HFFc6 (cell line): ENCODE results near the gene NCOA3. TPM values are rescaled to one million over a fixed set of nuclear protein-coding genes. Genes with fewer than 3 reads are reported as not detected.
A peak's percentile ranks its signal among the peaks of the same experiment; 100 is the strongest.

Experiments
- DNase-seq: peaks from one replicate; pipeline ENCODE4 v3.0.0-alpha.2; 2018
- H3K27ac Mint-ChIP-seq: 2 replicates; pipeline ENCODE4 v1.8.0; 2020; ENCODE audit warnings: mild to moderate bottlenecking, mixed read lengths
- H3K27me3 Mint-ChIP-seq: 2 replicates; pipeline ENCODE4 v1.8.0; 2021; ENCODE audit warnings: mild to moderate bottlenecking, moderate library complexity, mixed read lengths; ENCODE audit not compliant: insufficient read depth
- H3K36me3 Mint-ChIP-seq: 2 replicates; pipeline ENCODE4 v1.8.0; 2021; ENCODE audit warnings: low read depth, mixed read lengths
- H3K4me1 Mint-ChIP-seq: 2 replicates; pipeline ENCODE4 v1.8.0; 2020; ENCODE audit warnings: low read depth, mixed read lengths
- H3K4me3 Mint-ChIP-seq: 2 replicates; pipeline ENCODE4 v1.8.0; 2020; ENCODE audit warnings: mild to moderate bottlenecking, moderate library complexity, mixed read lengths
- H3K9me3 Mint-ChIP-seq: 2 replicates; pipeline ENCODE4 v1.8.0; 2020; ENCODE audit warnings: mild to moderate bottlenecking, mixed read lengths
- total RNA-seq, 6 experiments: library from RNA; stranded (reverse); fragmentation: NEBNext Ultra II Directional; extraction: Animal tissue kit (Norgen Biotek cat#: 25700); gene quantifications; 2 replicates in 1 of 6; 3 replicates in 5 of 6; pipeline ENCODE4 v1.2.3, GENCODE V29; 2021
- TF ChIP-seq, protein P1 (sequence below): fragments of 200-600 bp; sonication (generic); IDR thresholded peaks from 2 replicates; pipeline ENCODE4 v1.5.0; 2021; ENCODE audit warnings: antibody characterized with exemption, mild to moderate bottlenecking

Gene NCOA3
- total RNA-seq, 6 experiments from 2014 or later = 28.6 to 40.9 (median 32.7) TPM

DNA sequence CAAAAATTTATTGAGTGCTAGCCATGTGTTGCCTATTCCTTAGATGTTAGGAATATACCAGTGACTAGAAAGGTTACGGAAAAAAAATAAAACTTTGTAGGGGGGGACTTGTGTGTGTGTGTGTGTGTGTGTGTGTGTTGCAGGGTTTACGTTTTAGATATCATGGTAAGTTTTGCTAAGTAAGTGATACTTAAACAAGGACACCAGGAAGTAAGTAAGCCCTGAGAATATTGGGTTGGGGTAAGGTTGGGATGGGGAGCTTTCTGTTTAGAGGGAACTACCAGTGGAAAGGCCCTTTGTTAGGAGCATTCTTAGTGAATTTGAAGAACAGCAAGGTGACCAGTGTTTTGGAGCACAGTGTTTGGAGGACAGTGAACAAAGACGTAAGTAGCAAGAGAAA, 30.3 kb downstream of the NCOA3 start:
- Mint-ChIP-seq H3K36me3 (peaks cover 13% of the 10 kb centered on the region), H3K27ac (no peak overlapping the region), H3K9me3 (peaks cover 3% of the 10 kb centered on the region), H3K4me1 (peaks cover 28% of the 10 kb centered on the region), H3K4me3 (no peak overlapping the region), H3K27me3 (peaks cover 2% of the 10 kb centered on the region; the same call in 1 of the 2 replicates)
- TF ChIP-seq, protein P1, sequence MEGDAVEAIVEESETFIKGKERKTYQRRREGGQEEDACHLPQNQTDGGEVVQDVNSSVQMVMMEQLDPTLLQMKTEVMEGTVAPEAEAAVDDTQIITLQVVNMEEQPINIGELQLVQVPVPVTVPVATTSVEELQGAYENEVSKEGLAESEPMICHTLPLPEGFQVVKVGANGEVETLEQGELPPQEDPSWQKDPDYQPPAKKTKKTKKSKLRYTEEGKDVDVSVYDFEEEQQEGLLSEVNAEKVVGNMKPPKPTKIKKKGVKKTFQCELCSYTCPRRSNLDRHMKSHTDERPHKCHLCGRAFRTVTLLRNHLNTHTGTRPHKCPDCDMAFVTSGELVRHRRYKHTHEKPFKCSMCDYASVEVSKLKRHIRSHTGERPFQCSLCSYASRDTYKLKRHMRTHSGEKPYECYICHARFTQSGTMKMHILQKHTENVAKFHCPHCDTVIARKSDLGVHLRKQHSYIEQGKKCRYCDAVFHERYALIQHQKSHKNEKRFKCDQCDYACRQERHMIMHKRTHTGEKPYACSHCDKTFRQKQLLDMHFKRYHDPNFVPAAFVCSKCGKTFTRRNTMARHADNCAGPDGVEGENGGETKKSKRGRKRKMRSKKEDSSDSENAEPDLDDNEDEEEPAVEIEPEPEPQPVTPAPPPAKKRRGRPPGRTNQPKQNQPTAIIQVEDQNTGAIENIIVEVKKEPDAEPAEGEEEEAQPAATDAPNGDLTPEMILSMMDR = no peak
- DNase-seq = no peak

DNA sequence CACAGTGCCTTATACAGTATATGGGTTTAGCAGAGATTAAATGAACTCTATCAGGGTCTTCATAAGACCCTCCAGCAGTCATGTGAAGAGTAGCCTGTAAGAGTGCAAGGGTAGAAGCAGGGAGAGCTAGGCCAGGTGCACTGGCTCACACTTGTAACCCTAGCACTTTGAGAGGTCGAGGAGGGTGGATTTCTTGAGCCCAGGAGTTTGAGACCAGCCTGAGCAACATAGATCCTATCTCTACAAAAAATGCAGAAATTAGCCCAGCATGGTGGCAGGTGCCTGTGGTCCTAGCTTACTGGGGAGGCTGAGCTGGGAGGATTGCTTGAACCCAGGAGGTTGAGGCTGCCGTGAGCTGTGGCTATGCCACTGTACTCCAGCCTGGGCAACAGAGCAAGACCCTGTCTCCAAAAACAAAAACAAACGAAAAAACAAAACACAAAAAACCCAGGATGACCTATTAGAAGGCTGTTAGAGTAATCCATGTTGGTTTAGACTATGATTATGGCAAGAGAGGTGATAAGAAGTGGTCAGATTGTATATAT, 31.9 kb downstream of the NCOA3 start:
- H3K27me3 Mint-ChIP-seq = peaks cover 2% of the 10 kb centered on the region; the same call in 1 of the 2 replicates
- TF ChIP-seq, protein P1 = no peak
- H3K4me1 Mint-ChIP-seq = peaks cover 19% of the 10 kb centered on the region
- H3K36me3 Mint-ChIP-seq = peaks cover 6% of the 10 kb centered on the region; the same call in 1 of the 2 replicates
- H3K27ac Mint-ChIP-seq = no peak overlapping the region; the same call in 1 of the 2 replicates
- H3K4me3 Mint-ChIP-seq = no peak overlapping the region
- DNase-seq = no peak
- H3K9me3 Mint-ChIP-seq = no peaks in the 10 kb centered on the region

DNA sequence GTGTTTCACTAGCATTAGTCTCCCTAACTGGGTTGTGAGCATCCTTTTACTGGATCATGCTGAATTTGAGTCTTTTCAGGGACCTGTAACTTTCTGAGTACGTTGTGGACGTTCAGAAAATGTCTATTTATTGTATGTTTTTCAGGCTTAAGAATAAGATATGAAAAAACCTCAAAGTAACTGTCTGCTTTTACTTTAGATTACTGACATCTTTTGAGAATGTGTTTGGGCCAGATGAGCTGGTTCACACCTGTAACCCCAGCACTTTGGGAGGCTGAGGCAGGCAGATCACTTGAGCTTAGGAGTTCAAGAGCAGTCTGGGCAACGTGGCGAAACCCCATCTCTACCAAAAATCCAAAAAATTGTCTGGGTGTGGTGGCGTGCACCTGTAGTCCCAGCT, 32.7 kb downstream of the NCOA3 start:
- Mint-ChIP-seq H3K27ac (no peak overlapping the region), H3K36me3 (peaks cover 6% of the 10 kb centered on the region; the same call in 1 of the 2 replicates), H3K27me3 (peaks cover 2% of the 10 kb centered on the region; the same call in 1 of the 2 replicates), H3K4me3 (no peak overlapping the region), H3K9me3 (no peaks in the 10 kb centered on the region), H3K4me1 (peaks cover 24% of the 10 kb centered on the region)
- TF ChIP-seq, protein P1 = no peak
- no peak for DNase-seq

DNA sequence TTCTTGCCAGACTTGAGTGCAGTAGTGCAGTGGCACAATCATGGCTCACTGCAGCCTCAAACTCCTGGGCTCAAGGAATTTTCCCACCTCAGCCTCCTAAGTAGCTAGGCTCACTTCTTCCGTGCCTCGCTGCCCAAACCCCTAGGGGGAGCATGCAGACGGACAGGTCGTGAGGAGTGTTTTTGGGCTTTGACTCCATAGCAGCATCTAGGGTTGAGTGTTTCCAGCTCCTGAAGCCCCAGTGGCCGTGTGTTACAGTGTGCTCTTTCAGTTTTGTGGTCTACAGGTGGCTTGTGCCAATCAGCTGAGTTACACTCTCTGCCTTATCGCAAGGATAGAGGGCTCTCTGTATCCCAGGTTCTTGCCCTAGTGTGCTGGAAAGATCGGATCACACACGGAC, 33.4 kb downstream of the NCOA3 start:
- H3K4me1 Mint-ChIP-seq = peaks cover 23% of the 10 kb centered on the region
- H3K27ac Mint-ChIP-seq = no peak overlapping the region
- H3K36me3 Mint-ChIP-seq = peaks cover 6% of the 10 kb centered on the region; the same call in 1 of the 2 replicates
- H3K4me3 Mint-ChIP-seq = no peak overlapping the region
- DNase-seq = no peak
- H3K27me3 Mint-ChIP-seq = peaks cover 2% of the 10 kb centered on the region; the same call in 1 of the 2 replicates
- TF ChIP-seq, protein P1 = peak; percentile 36
- H3K9me3 Mint-ChIP-seq = no peaks in the 10 kb centered on the region

DNA sequence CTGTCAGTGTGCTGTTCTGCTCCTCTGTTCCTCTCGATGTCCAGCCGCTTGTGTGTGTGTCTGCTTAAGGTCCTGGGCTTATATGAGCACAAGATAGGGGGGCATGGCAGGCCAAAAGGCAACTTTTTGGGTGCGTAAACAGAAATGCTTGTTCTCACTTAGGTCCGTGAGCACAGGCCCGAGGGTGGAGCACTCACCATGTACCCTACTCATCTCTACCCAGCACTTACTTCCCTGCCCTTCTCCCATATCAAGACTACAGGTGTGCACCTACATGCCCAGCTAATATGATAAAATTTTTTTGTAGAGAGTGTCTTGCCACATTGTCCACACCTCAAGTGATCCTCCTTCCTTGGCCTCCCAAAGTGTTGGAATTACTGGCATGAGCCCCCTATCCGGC, 34.3 kb downstream of the NCOA3 start:
- H3K4me1 Mint-ChIP-seq = peaks cover 30% of the 10 kb centered on the region
- H3K27me3 Mint-ChIP-seq = peaks cover 2% of the 10 kb centered on the region; the same call in 1 of the 2 replicates
- no peak overlapping the region for H3K4me3 Mint-ChIP-seq
- no peaks in the 10 kb centered on the region for H3K9me3 Mint-ChIP-seq
- no peak for DNase-seq
- H3K36me3 Mint-ChIP-seq = peaks cover 6% of the 10 kb centered on the region; the same call in 1 of the 2 replicates
- H3K27ac Mint-ChIP-seq = no peak overlapping the region
- TF ChIP-seq, protein P1 = no peak
